Loucy (cell line): Measurements from ENCODE around the gene JPH3.

Experiments used
- H2AFZ ChIP-seq: fragments of 200-600 bp; sonication (generic); 2 replicates; pipeline ENCODE4 v1.6.0; 2016; ENCODE audit warnings: antibody characterized with exemption, mild to moderate bottlenecking, low read length, moderate library complexity
- H3F3A ChIP-seq: fragments of 200-600 bp; 2 replicates; pipeline ENCODE4 v1.6.0; 2016; ENCODE audit warnings: antibody characterized with exemption, low read depth, mild to moderate bottlenecking
- H3K27me3 ChIP-seq: fragments of 200-600 bp; sonication (generic); 2 replicates; pipeline ENCODE4 v1.6.1; 2014; ENCODE audit warnings: low read length, mild to moderate bottlenecking; ENCODE audit not compliant: insufficient read depth, poor library complexity, severe bottlenecking
- H3K36me3 ChIP-seq: fragments of 200-600 bp; sonication (generic); 2 replicates; pipeline ENCODE4 v1.6.1; 2016; ENCODE audit warnings: low read length; ENCODE audit not compliant: insufficient read depth
- H3K4me1 ChIP-seq: fragments of 200-600 bp; sonication (generic); 2 replicates; pipeline ENCODE4 v1.5.1; 2014; ENCODE audit warnings: low read length, mild to moderate bottlenecking; ENCODE audit not compliant: insufficient read depth, poor library complexity, severe bottlenecking
- H3K4me2 ChIP-seq: fragments of 200-600 bp; sonication (generic); 2 replicates; pipeline ENCODE4 v1.6.0; 2014; ENCODE audit warnings: antibody characterized with exemption, low read length, low read depth, mild to moderate bottlenecking; ENCODE audit not compliant: poor library complexity, severe bottlenecking
- H3K4me3 ChIP-seq: fragments of 200-600 bp; sonication (generic); 2 replicates; pipeline ENCODE4 v1.5.1; 2014; ENCODE audit warnings: low read length, mild to moderate bottlenecking, mixed read lengths; ENCODE audit not compliant: poor library complexity, severe bottlenecking
- H3K79me2 ChIP-seq: fragments of 200-600 bp; sonication (generic); 2 replicates; pipeline ENCODE4 v1.6.1; 2014; ENCODE audit warnings: low read length; ENCODE audit not compliant: insufficient read depth
- H3K9ac ChIP-seq: fragments of 200-600 bp; sonication (generic); 2 replicates; pipeline ENCODE4 v1.6.0; 2014; ENCODE audit warnings: mild to moderate bottlenecking, low read depth, low read length, moderate library complexity; ENCODE audit not compliant: poor library complexity, severe bottlenecking
- H3K9me2 ChIP-seq: fragments of 200-600 bp; sonication (generic); replicated peaks from 2 replicates; pipeline ENCODE4 v1.6.1; 2016; ENCODE audit warnings: low read depth, low read length, mixed read lengths
- H3K9me3 ChIP-seq: fragments of 200-600 bp; sonication (generic); 2 replicates; pipeline ENCODE4 v1.6.1; 2014; ENCODE audit warnings: mild to moderate bottlenecking, antibody characterized with exemption, low read length, low read depth; ENCODE audit not compliant: insufficient read depth
- H4K20me1 ChIP-seq: fragments of 200-600 bp; sonication (generic); 2 replicates; pipeline ENCODE4 v1.6.0; 2014; ENCODE audit warnings: antibody characterized with exemption, low read length, mild to moderate bottlenecking; ENCODE audit not compliant: insufficient read depth, poor library complexity, severe bottlenecking
- CTCF ChIP-seq: fragments of 200-600 bp; sonication (generic); conservative IDR thresholded peaks from 2 replicates; pipeline ENCODE4 v1.5.1; 2014; ENCODE audit warnings: mild to moderate bottlenecking, antibody characterized with exemption, low read length
- EZH2phosphoT487 ChIP-seq: fragments of 200-600 bp; IDR thresholded peaks from 2 replicates; pipeline ENCODE4 v1.6.1; 2018; ENCODE audit warnings: antibody characterized with exemption, mild to moderate bottlenecking, moderate library complexity, borderline replicate concordance

Gene JPH3

GRCh38 chr16:87661561-87661960 is 59.3 kb downstream of the JPH3 start:
- Histone ChIP-seq H2AFZ (no peak overlapping the region), H3K4me2 (no peak overlapping the region), H3K4me3 (no peak overlapping the region), H3K9me2 (no peaks in the 10 kb centered on the region), H3K9ac (no peak overlapping the region), H3K9me3 (no peaks in the 10 kb centered on the region), H3K27me3 (no peaks in the 10 kb centered on the region), H3F3A (no peaks in the 10 kb centered on the region), H3K36me3 (no peaks in the 10 kb centered on the region), H3K79me2 (no peaks in the 10 kb centered on the region), H3K4me1 (no peaks in the 10 kb centered on the region), H4K20me1 (no peaks in the 10 kb centered on the region)
- TF ChIP-seq CTCF (no peak), EZH2phosphoT487 (no peak)

DNA sequence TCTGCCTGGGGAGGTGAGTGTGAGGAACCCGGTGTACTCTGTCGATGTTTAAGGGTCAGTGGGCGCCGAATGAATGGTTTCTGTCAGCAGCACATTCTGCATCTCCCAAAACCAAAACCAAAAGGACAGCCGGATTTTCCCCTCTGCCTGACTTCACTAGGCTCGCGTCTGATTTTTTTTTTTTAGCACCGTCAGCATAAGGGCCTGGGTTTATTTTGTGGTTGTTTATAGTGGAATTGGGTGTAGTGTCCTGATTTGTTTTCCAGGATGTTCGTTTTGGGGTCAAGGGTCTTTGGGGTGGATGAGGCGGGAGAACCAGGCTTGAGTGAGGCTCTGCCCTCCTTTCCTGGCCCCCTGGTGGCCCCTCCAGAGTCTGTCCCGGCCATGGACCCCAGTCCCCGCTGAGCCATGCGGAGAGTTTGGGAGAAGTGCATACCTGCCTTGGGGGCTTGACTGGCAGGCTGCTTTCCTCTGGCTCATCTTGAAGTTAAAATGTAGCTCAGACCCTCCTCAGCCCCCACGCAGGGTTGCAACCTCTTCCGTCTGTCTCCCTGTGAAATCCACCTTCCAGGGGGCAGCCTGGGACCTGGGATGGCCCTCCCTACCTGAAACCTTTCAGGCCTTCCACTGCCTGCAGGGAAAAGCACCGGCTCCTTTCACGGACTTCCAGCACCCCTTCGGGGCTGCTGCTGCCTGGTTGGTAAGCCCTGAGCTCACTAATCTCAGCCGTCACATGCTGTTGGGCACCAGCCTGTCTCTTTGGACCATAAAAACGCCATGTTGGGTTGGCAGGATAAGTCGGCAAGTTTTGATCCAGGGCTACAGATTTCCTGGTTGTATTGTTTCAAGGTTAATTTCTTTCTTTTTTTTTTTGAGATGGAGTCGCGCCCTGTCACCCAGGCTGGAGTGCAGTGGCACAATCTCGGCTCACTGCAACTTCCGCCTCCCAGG is 60.2 kb downstream of the JPH3 start:
- H3K4me2 ChIP-seq: no peak overlapping the region
- no peak overlapping the region for H3K9ac ChIP-seq
- no peaks in the 10 kb centered on the region for H3K27me3 ChIP-seq
- H3K36me3 ChIP-seq: no peaks in the 10 kb centered on the region
- H4K20me1 ChIP-seq: no peaks in the 10 kb centered on the region
- no peaks in the 10 kb centered on the region for H3K9me2 ChIP-seq
- no peak for TF ChIP-seq CTCF
- no peak for TF ChIP-seq EZH2phosphoT487
- no peaks in the 10 kb centered on the region for H3K9me3 ChIP-seq
- no peak overlapping the region for H2AFZ ChIP-seq
- no peaks in the 10 kb centered on the region for H3K79me2 ChIP-seq
- no peaks in the 10 kb centered on the region for H3F3A ChIP-seq
- no peak overlapping the region for H3K4me3 ChIP-seq
- no peaks in the 10 kb centered on the region for H3K4me1 ChIP-seq

- no peaks in the 10 kb centered on the region for H3K9me2 ChIP-seq
- H3K4me2 ChIP-seq: no peak overlapping the region
- no peaks in the 10 kb centered on the region for H3K4me1 ChIP-seq
- H3K4me3 ChIP-seq: no peak overlapping the region
- no peaks in the 10 kb centered on the region for H3K79me2 ChIP-seq
- H3K36me3 ChIP-seq: no peaks in the 10 kb centered on the region
- H2AFZ ChIP-seq: no peak overlapping the region
- H3F3A ChIP-seq: no peaks in the 10 kb centered on the region
- TF ChIP-seq EZH2phosphoT487: no peak
- no peak for TF ChIP-seq CTCF
- no peak overlapping the region for H3K9ac ChIP-seq
- H3K9me3 ChIP-seq: no peaks in the 10 kb centered on the region
- no peaks in the 10 kb centered on the region for H4K20me1 ChIP-seq
- no peaks in the 10 kb centered on the region for H3K27me3 ChIP-seq
Observed at GRCh38 chr16:87664792-87665191, 62.5 kb downstream of the JPH3 start.
